HG02588 (cell line): ENCODE results near the gene KDM1A.

Experiments
- ATAC-seq: cut with Tn5 transposase; IDR thresholded peaks from one replicate; pipeline ENCODE4 v1.9.1; 2021; ENCODE audit warnings: mild to moderate bottlenecking, moderate library complexity; ENCODE audit not compliant: unreplicated experiment

Gene KDM1A

GRCh38 chr1:23129846-23130245 lies 110.6 kb downstream of the KDM1A start:
- no peak for ATAC-seq

- ATAC-seq = no peak
These were observed 112.8 kb downstream of the KDM1A start for GRCh38 chr1:23132033-23132432.
